ENCODE data around the gene DOCK6.

Gene DOCK6

DNA sequence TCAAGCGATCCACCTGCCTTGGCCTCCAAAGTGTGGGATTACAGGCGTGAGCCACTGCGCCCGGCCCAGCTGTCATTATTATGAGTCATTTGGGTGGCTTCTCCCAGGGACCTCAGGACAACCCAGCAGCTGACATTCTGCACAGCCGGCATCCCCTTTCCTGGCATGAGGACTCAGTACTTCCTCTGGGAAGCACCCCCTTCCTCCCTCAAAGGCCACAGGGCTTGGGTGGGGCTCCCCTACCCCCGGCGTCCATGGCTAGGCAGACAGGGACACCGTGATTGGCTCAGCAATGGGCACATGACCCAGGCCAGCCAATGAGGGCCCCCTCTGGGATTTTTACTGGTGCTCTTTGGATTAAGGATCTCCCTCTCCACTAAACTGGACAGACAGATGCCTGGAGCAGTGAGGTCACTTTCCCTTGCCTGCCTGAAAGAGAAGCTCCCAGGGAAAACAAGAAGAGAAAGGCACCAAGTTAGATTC is 71.0 kb downstream of the DOCK6 start:
- TF ChIP-seq, protein P1, sequence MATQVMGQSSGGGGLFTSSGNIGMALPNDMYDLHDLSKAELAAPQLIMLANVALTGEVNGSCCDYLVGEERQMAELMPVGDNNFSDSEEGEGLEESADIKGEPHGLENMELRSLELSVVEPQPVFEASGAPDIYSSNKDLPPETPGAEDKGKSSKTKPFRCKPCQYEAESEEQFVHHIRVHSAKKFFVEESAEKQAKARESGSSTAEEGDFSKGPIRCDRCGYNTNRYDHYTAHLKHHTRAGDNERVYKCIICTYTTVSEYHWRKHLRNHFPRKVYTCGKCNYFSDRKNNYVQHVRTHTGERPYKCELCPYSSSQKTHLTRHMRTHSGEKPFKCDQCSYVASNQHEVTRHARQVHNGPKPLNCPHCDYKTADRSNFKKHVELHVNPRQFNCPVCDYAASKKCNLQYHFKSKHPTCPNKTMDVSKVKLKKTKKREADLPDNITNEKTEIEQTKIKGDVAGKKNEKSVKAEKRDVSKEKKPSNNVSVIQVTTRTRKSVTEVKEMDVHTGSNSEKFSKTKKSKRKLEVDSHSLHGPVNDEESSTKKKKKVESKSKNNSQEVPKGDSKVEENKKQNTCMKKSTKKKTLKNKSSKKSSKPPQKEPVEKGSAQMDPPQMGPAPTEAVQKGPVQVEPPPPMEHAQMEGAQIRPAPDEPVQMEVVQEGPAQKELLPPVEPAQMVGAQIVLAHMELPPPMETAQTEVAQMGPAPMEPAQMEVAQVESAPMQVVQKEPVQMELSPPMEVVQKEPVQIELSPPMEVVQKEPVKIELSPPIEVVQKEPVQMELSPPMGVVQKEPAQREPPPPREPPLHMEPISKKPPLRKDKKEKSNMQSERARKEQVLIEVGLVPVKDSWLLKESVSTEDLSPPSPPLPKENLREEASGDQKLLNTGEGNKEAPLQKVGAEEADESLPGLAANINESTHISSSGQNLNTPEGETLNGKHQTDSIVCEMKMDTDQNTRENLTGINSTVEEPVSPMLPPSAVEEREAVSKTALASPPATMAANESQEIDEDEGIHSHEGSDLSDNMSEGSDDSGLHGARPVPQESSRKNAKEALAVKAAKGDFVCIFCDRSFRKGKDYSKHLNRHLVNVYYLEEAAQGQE (IDR thresholded peaks at IDR 0.05; ENCODE audit: insufficient read depth in 1 of 2, low read depth in 2 of 2, low read length in 2 of 2) = no peak
- no peak for TF ChIP-seq FOXP2 (optimal IDR thresholded peaks at IDR 0.05; ENCODE audit: borderline replicate concordance, extremely low read depth, extremely low read length, insufficient read depth)
- no peak for TF ChIP-seq TAF1 (IDR thresholded peaks at IDR 0.05; ENCODE audit: borderline replicate concordance, insufficient read depth, low read length)
- TF ChIP-seq SIN3A (IDR thresholded peaks at IDR 0.05; ENCODE audit: borderline replicate concordance, insufficient read depth, low read length) = no peak
- TF ChIP-seq POLR2AphosphoS5 (IDR thresholded peaks at IDR 0.05; ENCODE audit: low read depth, low read length) = no peak

DNA sequence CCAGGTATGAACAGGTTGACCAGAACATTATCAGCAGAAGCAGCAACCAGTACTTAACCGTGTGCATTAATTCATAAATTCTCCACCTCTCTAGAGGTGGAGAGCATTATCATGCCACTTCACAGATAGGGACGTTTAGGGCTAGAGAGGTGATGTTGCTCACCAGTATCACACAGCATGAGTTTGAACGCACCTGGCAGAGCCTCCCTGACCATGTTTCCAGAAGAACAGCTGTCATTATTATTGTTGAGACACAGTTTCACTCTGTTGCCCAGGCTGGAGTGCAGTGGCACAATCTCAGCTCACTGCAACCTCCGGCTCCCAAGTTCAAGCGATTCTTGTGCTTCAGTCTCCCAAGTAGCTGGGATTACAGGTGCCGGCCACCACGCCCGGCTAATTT is 71.8 kb downstream of the DOCK6 start:
- TF ChIP-seq, protein P1 (IDR thresholded peaks at IDR 0.05; ENCODE audit: insufficient read depth in 1 of 2, low read depth in 2 of 2, low read length in 2 of 2) = no peak
- no peak for TF ChIP-seq SIN3A (IDR thresholded peaks at IDR 0.05; ENCODE audit: borderline replicate concordance, insufficient read depth, low read length)
- TF ChIP-seq FOXP2 (optimal IDR thresholded peaks at IDR 0.05; ENCODE audit: borderline replicate concordance, extremely low read depth, extremely low read length, insufficient read depth) = no peak
- no peak for TF ChIP-seq TAF1 (IDR thresholded peaks at IDR 0.05; ENCODE audit: borderline replicate concordance, insufficient read depth, low read length)
- no peak for TF ChIP-seq POLR2AphosphoS5 (IDR thresholded peaks at IDR 0.05; ENCODE audit: low read depth, low read length)

DNA sequence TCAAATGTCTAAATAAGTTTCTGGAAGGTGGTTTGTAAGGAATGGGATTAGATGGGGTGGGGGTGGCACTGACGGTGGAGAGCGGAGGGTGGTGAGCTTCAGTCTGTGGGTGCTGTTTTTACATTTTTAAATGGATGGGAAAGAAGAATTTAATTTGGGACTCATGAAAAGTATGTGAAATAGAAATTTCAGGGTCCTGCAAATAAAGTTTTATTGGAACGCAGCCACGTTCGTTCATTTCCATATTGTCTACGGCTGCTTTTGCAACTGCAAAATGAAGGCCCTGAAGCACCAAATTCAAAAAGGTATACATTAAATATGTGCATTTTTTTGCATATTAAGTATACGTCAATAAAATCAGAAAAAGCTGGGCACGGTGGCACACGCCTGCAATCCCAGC is 74.9 kb downstream of the DOCK6 start:
- TF ChIP-seq, protein P1 (IDR thresholded peaks at IDR 0.05; ENCODE audit: insufficient read depth in 1 of 2, low read depth in 2 of 2, low read length in 2 of 2) = no peak
- TF ChIP-seq SIN3A (IDR thresholded peaks at IDR 0.05; ENCODE audit: borderline replicate concordance, insufficient read depth, low read length) (no peak), TAF1 (IDR thresholded peaks at IDR 0.05; ENCODE audit: borderline replicate concordance, insufficient read depth, low read length) (no peak), FOXP2 (optimal IDR thresholded peaks at IDR 0.05; ENCODE audit: borderline replicate concordance, extremely low read depth, extremely low read length, insufficient read depth) (no peak), POLR2AphosphoS5 (IDR thresholded peaks at IDR 0.05; ENCODE audit: low read depth, low read length) (no peak)

DNA sequence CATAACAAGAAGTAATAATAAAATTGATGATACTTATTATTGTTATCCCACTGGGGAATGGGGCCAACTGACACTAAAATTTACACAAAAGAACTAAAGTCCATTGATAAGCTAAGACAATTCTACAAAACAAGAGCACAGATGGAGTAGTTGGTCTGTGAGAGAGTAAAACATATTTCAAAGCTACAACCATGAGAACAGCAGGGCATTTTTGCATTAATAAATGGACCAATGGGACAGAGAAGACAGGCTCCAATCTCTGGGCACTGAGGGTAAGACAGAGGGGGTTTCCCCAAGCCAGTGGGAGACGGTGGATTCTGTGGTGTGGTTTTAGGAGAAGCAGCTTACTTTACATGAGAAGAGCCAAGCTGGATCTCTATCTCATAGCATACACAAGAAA is 79.3 kb downstream of the DOCK6 start:
- TF ChIP-seq SIN3A (IDR thresholded peaks at IDR 0.05; ENCODE audit: borderline replicate concordance, insufficient read depth, low read length) (no peak), TAF1 (IDR thresholded peaks at IDR 0.05; ENCODE audit: borderline replicate concordance, insufficient read depth, low read length) (no peak), FOXP2 (optimal IDR thresholded peaks at IDR 0.05; ENCODE audit: borderline replicate concordance, extremely low read depth, extremely low read length, insufficient read depth) (no peak), POLR2AphosphoS5 (IDR thresholded peaks at IDR 0.05; ENCODE audit: low read depth, low read length) (no peak)
- TF ChIP-seq, protein P1 (IDR thresholded peaks at IDR 0.05; ENCODE audit: insufficient read depth in 1 of 2, low read depth in 2 of 2, low read length in 2 of 2) = no peak

DNA sequence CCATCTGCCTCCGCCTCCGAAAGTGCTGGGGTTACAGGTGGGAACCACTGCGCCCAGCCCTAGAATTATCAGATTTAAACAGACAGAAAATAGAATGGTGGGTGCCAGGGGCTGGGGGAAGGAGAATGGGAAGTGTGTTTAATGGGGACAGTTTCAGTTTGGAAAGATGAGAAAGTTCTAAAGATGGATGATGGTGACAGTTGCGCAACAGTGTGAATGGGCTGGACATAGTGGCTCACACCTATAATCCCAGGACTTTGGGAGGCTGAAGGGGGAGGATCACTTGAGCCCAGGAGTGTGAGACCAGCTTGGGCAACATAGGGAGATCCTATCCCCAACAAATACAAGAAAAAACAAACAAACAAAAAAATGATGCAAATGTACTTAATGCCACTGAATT is 80.8 kb downstream of the DOCK6 start:
- TF ChIP-seq TAF1 (IDR thresholded peaks at IDR 0.05; ENCODE audit: borderline replicate concordance, insufficient read depth, low read length) (no peak), POLR2AphosphoS5 (IDR thresholded peaks at IDR 0.05; ENCODE audit: low read depth, low read length) (no peak), FOXP2 (optimal IDR thresholded peaks at IDR 0.05; ENCODE audit: borderline replicate concordance, extremely low read depth, extremely low read length, insufficient read depth) (no peak), SIN3A (IDR thresholded peaks at IDR 0.05; ENCODE audit: borderline replicate concordance, insufficient read depth, low read length) (no peak)
- TF ChIP-seq, protein P1 (IDR thresholded peaks at IDR 0.05; ENCODE audit: insufficient read depth in 1 of 2, low read depth in 2 of 2, low read length in 2 of 2) = no peak
